HepG2 (cell line): ENCODE data around the gene CALHM5. TPM values are rescaled to one million over a fixed set of nuclear protein-coding genes. Genes with fewer than 3 reads are reported as not detected.

Source experiments
- BCLAF1 ChIP-seq: fragments of 450-650 bp; IDR thresholded peaks from 2 replicates; pipeline ENCODE4 v1.6.1; 2017; ENCODE audit warnings: mild to moderate bottlenecking
- ETV6 ChIP-seq: sonication (generic); formaldehyde crosslinking; conservative IDR thresholded peaks from 2 replicates; pipeline ENCODE4 v1.4.0; 2020; ENCODE audit warnings: missing genetic modification reagents
- GATAD1 ChIP-seq: IDR thresholded peaks from 2 replicates; pipeline ENCODE4 v1.6.1; 2016; ENCODE audit warnings: missing genetic modification reagents, missing compliant biosample characterization
- HMGA1 ChIP-seq: sonication (generic); formaldehyde crosslinking; conservative IDR thresholded peaks from 2 replicates; pipeline ENCODE4 v1.4.0; 2020; ENCODE audit warnings: missing genetic modification reagents
- HOXA3 ChIP-seq: sonication (generic); formaldehyde crosslinking; IDR thresholded peaks from 2 replicates; pipeline ENCODE4 v1.5.0; 2020; ENCODE audit warnings: missing genetic modification reagents
- KDM5A ChIP-seq: fragments of 200-600 bp; sonication (generic); IDR thresholded peaks from 2 replicates; pipeline ENCODE4 v1.7.0; 2018; ENCODE audit warnings: antibody characterized with exemption, mild to moderate bottlenecking, low read length, borderline replicate concordance
- MBD4 ChIP-seq: IDR thresholded peaks from 2 replicates; pipeline ENCODE4 v1.6.1; 2012; ENCODE audit warnings: low read length, inconsistent platforms, borderline replicate concordance
- MXD1 ChIP-seq: sonication (generic); formaldehyde crosslinking; IDR thresholded peaks from 2 replicates; pipeline ENCODE4 v1.4.0; 2020; ENCODE audit warnings: mild to moderate bottlenecking, missing genetic modification reagents
- NFE2L1 ChIP-seq: sonication (generic); formaldehyde crosslinking; IDR thresholded peaks from 2 replicates; pipeline ENCODE4 v1.4.0; 2020; ENCODE audit warnings: missing genetic modification reagents, mild to moderate bottlenecking, borderline replicate concordance
- ONECUT2 ChIP-seq: sonication (generic); formaldehyde crosslinking; IDR thresholded peaks from 2 replicates; pipeline ENCODE4 v1.4.0; 2020; ENCODE audit warnings: missing genetic modification reagents
- RAD21 ChIP-seq: fragments of 450-650 bp; formaldehyde crosslinking; IDR thresholded peaks from 2 replicates; pipeline ENCODE4 v1.5.0; 2020; ENCODE audit warnings: mild to moderate bottlenecking
- SIN3A ChIP-seq: IDR thresholded peaks from 2 replicates; pipeline ENCODE4 v1.6.1; 2011; ENCODE audit warnings: low read depth, mild to moderate bottlenecking, control low read depth, low read length, borderline replicate concordance
- TBX3 ChIP-seq: fragments of 450-650 bp; IDR thresholded peaks from 2 replicates; pipeline ENCODE4 v1.6.1; 2017; ENCODE audit warnings: antibody characterized with exemption, mild to moderate bottlenecking, inconsistent platforms, borderline replicate concordance
- THAP8 ChIP-seq: sonication (generic); formaldehyde crosslinking; IDR thresholded peaks from 2 replicates; pipeline ENCODE4 v1.5.1; 2020; ENCODE audit warnings: missing genetic modification reagents, mild to moderate bottlenecking, borderline replicate concordance
- YEATS2 ChIP-seq: sonication (generic); formaldehyde crosslinking; IDR thresholded peaks from 2 replicates; pipeline ENCODE4 v1.4.0; 2020; ENCODE audit warnings: missing genetic modification reagents, borderline replicate concordance
- ZFP1 ChIP-seq: IDR thresholded peaks from 2 replicates; pipeline ENCODE4 v1.6.1; 2016
- ZKSCAN5 ChIP-seq: sonication (generic); formaldehyde crosslinking; IDR thresholded peaks from 2 replicates; pipeline ENCODE4 v1.5.1; 2020; ENCODE audit warnings: mild to moderate bottlenecking, missing genetic modification reagents
- ZMAT3 ChIP-seq: sonication (generic); formaldehyde crosslinking; conservative IDR thresholded peaks from 2 replicates; pipeline ENCODE4 v1.7.0; 2021; ENCODE audit warnings: missing genetic modification reagents
- ZNF256 ChIP-seq: sonication (generic); formaldehyde crosslinking; conservative IDR thresholded peaks from 2 replicates; pipeline ENCODE4 v1.4.0; 2020; ENCODE audit warnings: missing genetic modification reagents
- ZNF503 ChIP-seq: sonication (generic); formaldehyde crosslinking; IDR thresholded peaks from 2 replicates; pipeline ENCODE4 v1.4.0; 2020; ENCODE audit warnings: missing genetic modification reagents
- ZNF510 ChIP-seq: sonication (generic); formaldehyde crosslinking; IDR thresholded peaks from 2 replicates; pipeline ENCODE4 v1.4.0; 2020; ENCODE audit warnings: low read depth, mild to moderate bottlenecking, missing genetic modification reagents
- ZNF747 ChIP-seq: sonication (generic); formaldehyde crosslinking; IDR thresholded peaks from 2 replicates; pipeline ENCODE4 v1.8.1; 2023; ENCODE audit warnings: missing genetic modification reagents, mild to moderate bottlenecking, borderline replicate concordance
- ZZZ3 ChIP-seq: sonication (generic); formaldehyde crosslinking; IDR thresholded peaks from 2 replicates; pipeline ENCODE4 v1.4.0; 2020; ENCODE audit warnings: missing genetic modification reagents, mild to moderate bottlenecking, borderline replicate concordance
- polyA plus RNA-seq, 8 experiments: library from polyadenylated mRNA; depleted of rRNA in 3 of 8; stranded (reverse) in 7 of 8; unstranded in 1 of 8; fragments of >200 nt; fragmentation: Illumina TruSeq in 4 of 8; extraction: Trizol in 4 of 8; gene quantifications; 2 replicates each; pipeline versions ENCODE4 v1.2.1 to v1.2.3, GENCODE V29; 2011 to 2016; ENCODE audit warnings: low read depth in 4 of 8, missing spikeins in 1 of 8, mixed read lengths in 1 of 8; ENCODE audit not compliant: insufficient read depth in 1 of 8
- total RNA-seq, 5 experiments: library from RNA; depleted of rRNA; stranded (reverse); fragments of >200 nt; fragmentation: Illumina TruSeq; extraction: Trizol; gene quantifications; 2 replicates each; pipeline ENCODE4 v1.2.3, GENCODE V29; 2016; ENCODE audit warnings: low read depth in 1 of 5

Gene CALHM5
- total and polyA plus RNA-seq, 2 of the 13 experiments (the other 11 are each of a cell fraction or from before 2014, with no cell fraction given), result not detected

- TF ChIP-seq ZNF503 (CRISPR knock-in tag) (peak; percentile 82), KDM5A (peak; percentile 76; the same call in 1 of the 2 replicates), THAP8 (CRISPR knock-in tag) (peak; percentile 20; the same call in 1 of the 2 replicates), ZNF256 (CRISPR knock-in tag) (peak; percentile 65; the same call in 1 of the 2 replicates), SIN3A (peak; percentile 95), TBX3 (peak; percentile 86), HOXA3 (CRISPR knock-in tag) (peak; percentile 91), ZNF510 (CRISPR knock-in tag) (peak; percentile 96; the same call in 1 of the 2 replicates), ETV6 (CRISPR knock-in tag) (peak; percentile 95), MXD1 (CRISPR knock-in tag) (peak; percentile 97), RAD21 (CRISPR knock-in tag) (peak; percentile 39), ZKSCAN5 (CRISPR knock-in tag) (0 out of 2 replicates have a peak, but pooled peaks have one; percentile 55), YEATS2 (peak; percentile 100), ZNF747 (peak; percentile 79; the same call in 1 of the 2 replicates), ZMAT3 (CRISPR knock-in tag) (peak; percentile 42; the same call in 1 of the 2 replicates), GATAD1 (CRISPR knock-in tag) (peak; percentile 97), ZZZ3 (CRISPR knock-in tag) (peak; percentile 100; the same call in 1 of the 2 replicates), MBD4 (no peak), NFE2L1 (CRISPR knock-in tag) (no peak), HMGA1 (CRISPR knock-in tag) (no peak), BCLAF1 (no peak), ZFP1 (CRISPR knock-in tag) (peak; percentile 52; the same call in 1 of the 2 replicates), ONECUT2 (peak; percentile 24; the same call in 1 of the 2 replicates)
These were observed 59.6 kb downstream of the CALHM5 start, which contains the start of gene RWDD1 (continued) for GRCh38 chr6:116570856-116571682.
